ENCODE results near the gene ZNF780A.

GRCh38 chr19:40128991-40129390 lies 38.2 kb upstream of the ZNF780A start:
- TF ChIP-seq EZH2phosphoT487 (IDR thresholded peaks at IDR 0.05; ENCODE audit: insufficient read depth, low read depth) (no peak), EZH2 (IDR thresholded peaks at IDR 0.05; ENCODE audit: insufficient read depth, poor library complexity, severe bottlenecking) (no peak)

All from GM23248 (cell line).